GM06990 (cell line): Measurements from ENCODE around the gene LRRC9.

Experiments
- DNase-seq: peaks from one replicate; pipeline ENCODE4 v3.0.0-alpha.2; 2011; ENCODE audit not compliant: insufficient read length; ENCODE audit errors: extremely low read depth
- H3K27me3 ChIP-seq: replicated peaks from 2 replicates; pipeline ENCODE4 v1.6.0; 2011; ENCODE audit warnings: low read length; ENCODE audit not compliant: control insufficient read depth, insufficient read depth
- H3K36me3 ChIP-seq: 2 replicates; pipeline ENCODE4 v1.5.1; 2011; ENCODE audit warnings: low read length; ENCODE audit not compliant: control insufficient read depth, insufficient read depth
- H3K4me3 ChIP-seq: replicated peaks from 2 replicates; pipeline ENCODE4 v1.5.1; 2011; ENCODE audit warnings: low read depth, mild to moderate bottlenecking, control low read depth, low read length
- CTCF ChIP-seq: IDR thresholded peaks from 2 replicates; pipeline ENCODE4 v1.5.1; 2011; ENCODE audit warnings: low read length, control low read depth, mild to moderate bottlenecking, inconsistent platforms; ENCODE audit not compliant: insufficient read depth, poor library complexity, severe bottlenecking

The LRRC9 gene

GRCh38 chr14:59912443-59912842 is 7.5 kb upstream of the LRRC9 start:
- Histone ChIP-seq H3K36me3 (no peaks in the 10 kb centered on the region), H3K27me3 (no peaks in the 10 kb centered on the region), H3K4me3 (no peak overlapping the region)
- TF ChIP-seq CTCF, result no peak
- no peak for DNase-seq

- H3K27me3 ChIP-seq, result no peaks in the 10 kb centered on the region
- no peaks in the 10 kb centered on the region for H3K36me3 ChIP-seq
- no peak overlapping the region for H3K4me3 ChIP-seq
- no peak for TF ChIP-seq CTCF
- no peak for DNase-seq
Observed at GRCh38 chr14:59913187-59913586, 6.8 kb upstream of the LRRC9 start.

- peak; percentile 52 for TF ChIP-seq CTCF
- no peaks in the 10 kb centered on the region; the same call in 1 of the 2 replicates for H3K27me3 ChIP-seq
- peak overlapping the region; percentile 48 for H3K4me3 ChIP-seq
- no peaks in the 10 kb centered on the region for H3K36me3 ChIP-seq
- no peak for DNase-seq
Observed at GRCh38 chr14:59918824-59919569, 947 bp upstream of the LRRC9 start.

GRCh38 chr14:59920378-59920683 is 387 bp downstream of the LRRC9 start:
- Histone ChIP-seq H3K36me3 (no peaks in the 10 kb centered on the region), H3K27me3 (no peaks in the 10 kb centered on the region; the same call in 1 of the 2 replicates), H3K4me3 (no peak overlapping the region)
- no peak for TF ChIP-seq CTCF
- no peak for DNase-seq

- no peaks in the 10 kb centered on the region for H3K36me3 ChIP-seq
- TF ChIP-seq CTCF, result no peak
- no peaks in the 10 kb centered on the region for H3K27me3 ChIP-seq
- DNase-seq, result no peak
- H3K4me3 ChIP-seq, result no peak overlapping the region
Observed at GRCh38 chr14:59925797-59926196, 5.9 kb downstream of the LRRC9 start.

- TF ChIP-seq CTCF, result no peak
- Histone ChIP-seq H3K27me3 (no peaks in the 10 kb centered on the region), H3K4me3 (no peak overlapping the region), H3K36me3 (no peaks in the 10 kb centered on the region)
- DNase-seq, result no peak
Observed at GRCh38 chr14:59926534-59926933, 6.6 kb downstream of the LRRC9 start.
